Kidney capillary endothelial cell (primary cell): ENCODE data around the gene EIPR1.
"Not testable (repeated sequence)": the region's sequence is repeated elsewhere in the genome, so short reads cannot be mapped to it uniquely, and the experiment has no call there.

Source experiments
- DNase-seq: peaks from one replicate; pipeline ENCODE4 v3.0.0-alpha.2; 2018; ENCODE audit warnings: low spot score

Gene EIPR1

GRCh38 chr2:3192920-3193319 lies 184.7 kb downstream of the EIPR1 start:
- no peak for DNase-seq

DNA sequence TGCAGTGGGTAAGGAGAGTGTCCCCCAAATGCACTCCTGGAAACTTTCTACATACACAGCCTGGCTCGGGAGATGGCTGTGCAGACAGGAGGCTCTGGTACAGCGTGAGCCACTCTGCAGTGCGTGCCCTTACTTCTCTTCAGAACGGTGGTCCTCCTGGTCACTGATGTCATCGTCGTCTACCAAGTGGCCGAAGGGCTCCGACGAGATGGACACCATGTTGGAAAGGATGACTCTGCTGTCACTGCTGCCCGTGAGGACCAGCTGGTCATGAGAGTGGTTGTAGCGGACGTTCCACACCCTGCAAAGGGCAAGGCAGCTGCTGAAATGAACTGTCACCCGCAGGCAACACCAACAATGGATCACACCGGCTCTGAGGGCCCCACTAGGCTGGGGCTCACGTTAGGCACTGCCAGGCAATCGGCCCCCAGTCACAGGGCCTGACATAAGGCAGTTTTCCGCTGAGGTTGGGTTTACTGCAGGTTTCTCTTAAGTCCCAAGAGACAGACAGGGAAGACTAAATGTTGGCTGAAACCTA lies 185.3 kb downstream of the EIPR1 start:
- DNase-seq: no peak

- no peak for DNase-seq
These were observed 187.7 kb downstream of the EIPR1 start for GRCh38 chr2:3189961-3190360.

DNA sequence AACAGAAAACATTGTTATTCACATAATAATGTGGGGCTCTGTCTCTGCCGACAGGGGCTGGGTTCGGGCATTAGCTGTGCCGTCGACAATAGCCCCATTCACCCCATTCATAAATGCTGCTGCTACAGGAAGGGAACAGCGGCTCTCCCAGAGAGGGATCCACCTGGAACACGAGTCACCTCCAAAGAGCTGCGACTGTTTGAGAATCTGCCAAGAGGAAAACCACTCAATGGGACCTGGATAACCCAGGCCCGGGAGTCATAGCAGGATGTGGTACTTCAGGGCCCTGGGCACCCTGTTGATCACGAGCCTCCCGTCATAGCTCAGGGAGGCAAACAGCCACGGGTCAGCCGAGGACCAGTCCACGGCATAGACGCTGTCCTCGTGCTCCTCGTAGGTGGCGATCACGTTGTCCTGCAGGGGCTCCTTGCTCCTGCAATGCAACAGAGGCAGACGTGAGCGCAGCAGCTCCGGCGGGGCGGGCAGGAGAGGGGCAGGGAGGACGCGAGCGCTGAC lies 188.5 kb downstream of the EIPR1 start:
- DNase-seq: no peak

DNA sequence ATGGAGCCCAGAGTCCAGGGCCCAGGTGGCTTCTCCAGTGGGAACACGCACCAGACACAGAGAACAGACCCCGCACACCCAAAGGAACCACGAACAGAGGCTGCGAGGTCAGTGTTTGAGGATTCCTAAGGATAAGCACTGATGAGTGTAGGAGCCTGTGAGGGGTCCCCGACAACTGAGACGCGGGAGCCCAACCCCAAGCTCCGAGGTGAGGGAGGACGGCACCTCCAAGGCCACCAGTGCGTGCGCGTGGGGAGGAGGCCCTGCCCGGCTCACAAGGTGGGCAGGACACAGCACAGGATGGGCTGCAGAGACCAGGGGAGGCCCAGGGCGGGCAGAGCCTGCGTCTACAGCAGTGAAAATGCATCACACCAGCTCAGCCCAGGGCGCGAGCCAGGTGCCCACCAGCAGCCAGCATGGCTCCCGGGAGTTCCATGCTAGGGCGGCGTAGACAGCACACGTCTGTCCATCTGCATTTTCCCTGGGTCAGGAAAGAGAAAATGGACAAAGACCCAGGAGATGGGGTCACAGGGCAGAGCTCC lies 189.1 kb downstream of the EIPR1 start:
- DNase-seq: no peak

DNA sequence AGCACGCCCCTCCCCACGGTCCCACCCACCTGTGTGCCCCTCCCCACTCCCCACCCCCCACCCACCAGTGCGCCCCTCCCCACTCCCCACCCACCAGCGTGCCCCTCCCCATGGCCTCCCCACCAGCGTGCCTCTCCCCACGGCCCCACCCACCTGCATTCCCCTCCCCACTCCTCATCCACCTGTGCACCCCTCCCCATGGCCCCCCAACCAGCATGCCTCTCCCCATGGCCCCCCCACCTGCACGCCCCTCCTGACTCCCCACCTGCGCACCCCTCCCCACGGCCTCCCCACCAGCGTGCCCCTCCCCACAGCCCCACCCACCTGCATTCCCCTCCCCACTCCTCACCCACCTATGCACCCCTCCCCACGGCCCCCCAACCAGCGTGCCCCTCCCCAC lies 190.2 kb downstream of the EIPR1 start:
- no peak for DNase-seq

DNA sequence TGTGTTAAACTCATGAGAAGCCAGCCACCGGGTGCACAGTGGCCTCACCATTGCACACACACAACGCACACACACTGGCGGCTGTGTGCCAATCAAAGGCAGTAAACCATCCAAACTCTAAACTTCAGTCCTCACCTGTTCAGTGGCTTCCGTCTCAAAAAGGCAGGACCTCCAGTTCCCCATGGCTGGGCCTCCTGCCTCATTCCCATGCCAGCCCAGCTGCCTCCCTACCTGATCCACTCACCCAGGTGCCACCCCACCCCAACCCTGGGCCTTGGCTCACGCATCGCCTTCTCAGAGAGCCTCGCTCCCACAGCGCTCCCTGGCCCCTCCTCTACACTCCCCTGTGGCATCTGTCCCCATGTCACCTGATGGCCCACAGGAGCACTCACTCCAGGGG lies 190.9 kb downstream of the EIPR1 start:
- no peak for DNase-seq

GRCh38 chr2:3185910-3186309 lies 191.7 kb downstream of the EIPR1 start:
- no peak for DNase-seq

DNA sequence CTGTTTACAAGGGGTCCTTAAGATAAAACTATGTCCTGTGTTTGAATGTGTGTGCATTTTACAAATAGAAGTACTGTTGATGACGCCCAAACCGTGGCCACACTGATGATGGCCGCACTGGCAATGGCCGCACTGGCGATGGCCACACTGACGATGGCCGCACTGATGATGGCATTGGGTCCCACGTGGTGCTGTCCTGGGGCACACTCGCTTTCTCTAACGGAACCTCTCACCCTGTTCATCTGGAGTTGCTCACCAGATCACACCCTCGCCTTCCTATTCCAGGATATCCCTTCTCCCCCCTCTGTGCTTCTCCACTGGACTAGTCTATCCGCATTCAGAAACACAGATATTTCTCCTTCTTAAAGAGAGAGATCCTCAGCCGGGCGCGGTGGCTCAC lies 192.4 kb downstream of the EIPR1 start:
- DNase-seq: no peak

DNA sequence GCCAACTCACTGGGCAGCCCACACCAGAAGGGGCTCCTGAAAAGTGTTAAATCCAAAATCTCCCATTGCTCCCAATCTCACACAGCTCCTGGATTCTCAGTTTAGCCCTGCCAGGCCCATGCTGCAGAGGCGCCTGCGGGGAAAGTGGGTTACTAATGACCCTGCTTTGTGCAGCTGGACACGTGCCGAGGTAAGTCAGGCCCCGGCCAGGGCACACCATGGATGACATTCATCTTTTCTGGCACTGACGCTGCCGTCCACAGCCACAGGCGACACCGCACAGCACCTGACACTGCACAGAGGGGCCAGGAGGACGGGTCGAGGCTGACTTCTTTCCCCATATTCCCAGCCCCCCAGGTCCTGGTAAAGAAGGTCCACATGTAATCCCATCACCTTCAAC lies 193.5 kb downstream of the EIPR1 start:
- DNase-seq: no peak

DNA sequence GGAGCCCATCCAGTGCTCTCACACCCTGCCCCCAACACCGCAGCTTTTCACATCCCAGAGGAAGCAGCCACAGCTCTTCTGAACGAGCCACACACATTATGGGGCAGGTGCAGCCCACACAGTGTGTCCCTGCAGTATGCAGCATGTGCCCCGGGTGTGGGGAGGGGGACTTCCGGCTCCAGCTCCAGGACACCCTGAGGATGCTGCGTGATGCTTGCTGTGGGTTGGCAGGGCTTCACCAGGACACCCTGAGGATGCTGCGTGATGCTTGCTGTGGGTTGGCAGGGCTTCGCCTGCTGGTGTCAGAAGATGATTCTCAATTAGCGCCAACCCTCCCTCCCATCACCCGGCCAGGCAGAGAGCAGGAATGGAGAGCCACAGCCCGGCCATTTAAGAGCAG lies 193.9 kb downstream of the EIPR1 start:
- no peak for DNase-seq

DNA sequence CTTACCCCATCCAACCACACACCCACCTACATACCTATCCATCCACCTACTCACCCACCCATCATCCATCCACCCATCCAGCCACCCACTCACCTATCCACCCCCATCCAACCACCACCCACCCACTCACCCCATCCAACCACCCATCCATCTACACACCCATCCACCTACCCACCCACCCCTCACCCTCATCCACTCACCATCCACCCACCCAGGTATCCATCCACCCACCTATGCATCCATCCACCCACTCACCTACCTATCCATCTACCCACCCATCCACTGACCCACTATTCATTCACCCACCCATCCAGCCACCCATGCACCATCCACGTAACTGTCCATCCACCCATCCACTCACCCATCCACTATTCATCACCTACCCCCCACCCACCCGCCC lies 194.8 kb downstream of the EIPR1 start:
- no peak for DNase-seq

GRCh38 chr2:3181416-3182010 lies 196.1 kb downstream of the EIPR1 start:
- DNase-seq: no peak

- DNase-seq: not testable (repeated sequence)
These were observed 196.8 kb downstream of the EIPR1 start for GRCh38 chr2:3180909-3181221.

DNA sequence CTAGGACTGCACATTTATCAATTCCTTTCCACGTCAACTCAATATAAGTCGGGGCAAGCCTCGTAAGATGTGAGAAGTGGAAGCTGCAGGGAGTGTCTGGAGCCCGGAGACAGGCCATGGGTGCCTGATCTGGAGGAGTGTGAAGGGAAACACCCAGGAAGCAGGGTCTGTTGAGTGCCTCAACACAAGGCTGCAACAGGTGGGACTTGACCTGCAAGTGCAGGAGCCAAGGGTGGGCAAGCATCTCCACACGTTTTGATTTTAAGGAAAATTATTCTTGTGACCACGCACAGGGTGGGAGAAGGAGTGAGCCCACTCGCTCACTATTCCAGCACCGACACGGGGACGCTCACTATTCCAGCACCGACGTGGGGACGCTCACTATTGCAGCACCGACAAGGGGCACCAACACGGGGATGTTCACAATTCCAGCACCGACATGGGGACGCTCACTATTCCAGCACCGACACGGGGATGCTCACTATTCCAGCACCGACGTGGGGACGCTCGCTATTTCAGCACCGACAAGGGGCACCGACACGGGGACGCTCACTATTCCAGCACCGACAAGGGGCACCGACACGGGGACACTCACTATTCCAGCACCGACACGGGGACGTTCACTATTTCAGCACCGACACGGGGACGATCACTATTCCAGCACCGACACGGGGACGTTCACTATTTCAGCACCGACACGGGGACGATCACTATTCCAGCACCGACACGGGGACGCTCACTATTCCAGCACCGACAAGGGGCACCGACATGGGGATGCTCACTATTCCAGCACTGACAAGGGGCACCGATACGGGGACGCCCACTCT lies 197.3 kb downstream of the EIPR1 start:
- DNase-seq: no peak

DNA sequence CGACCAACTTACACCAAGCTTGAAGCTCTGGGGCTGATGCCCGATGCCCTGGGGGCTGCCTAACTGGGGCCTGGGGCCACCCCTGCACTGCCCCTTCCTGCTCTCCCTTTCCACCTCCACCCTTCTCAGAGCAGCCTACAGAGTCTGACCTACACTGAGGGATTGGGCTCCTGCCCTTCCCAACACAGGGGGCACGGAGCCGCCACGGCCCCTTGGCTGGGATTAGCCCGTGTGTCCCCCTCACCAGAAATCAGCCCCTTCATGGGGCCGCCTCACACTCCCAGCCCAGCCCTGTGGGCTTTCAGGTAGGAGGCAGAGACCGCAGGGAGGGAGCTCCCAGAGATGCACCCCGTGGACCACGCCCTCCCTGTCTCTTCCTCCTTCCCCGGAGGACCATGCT lies 198.0 kb downstream of the EIPR1 start:
- DNase-seq: no peak

- DNase-seq: no peak
These were observed 198.4 kb downstream of the EIPR1 start for GRCh38 chr2:3179208-3179607.

DNA sequence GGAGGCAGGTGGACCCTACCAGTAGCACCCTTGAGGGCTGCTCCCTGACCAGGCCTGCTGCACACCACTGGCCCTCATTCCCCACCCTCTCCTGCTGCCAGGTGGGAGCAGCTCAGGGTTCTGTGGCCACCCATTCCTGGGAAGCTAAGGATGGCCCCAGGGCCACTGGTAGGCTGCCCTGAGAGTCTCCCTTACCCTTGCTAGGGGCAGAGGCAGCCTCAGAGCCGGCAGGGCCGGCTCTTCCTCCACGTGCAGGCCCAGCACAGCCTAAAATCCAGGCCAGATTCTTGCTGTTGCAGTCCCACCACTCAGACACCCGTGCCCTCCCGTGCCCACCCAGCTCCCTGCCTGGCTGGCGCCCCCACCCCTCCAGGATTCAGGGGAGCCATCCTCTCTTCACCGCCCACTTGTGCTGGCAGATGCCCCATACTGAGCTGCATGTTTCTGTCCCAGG lies 199.0 kb downstream of the EIPR1 start:
- DNase-seq: no peak

GRCh38 chr2:3177891-3178577 lies 199.6 kb downstream of the EIPR1 start:
- no peak for DNase-seq

DNA sequence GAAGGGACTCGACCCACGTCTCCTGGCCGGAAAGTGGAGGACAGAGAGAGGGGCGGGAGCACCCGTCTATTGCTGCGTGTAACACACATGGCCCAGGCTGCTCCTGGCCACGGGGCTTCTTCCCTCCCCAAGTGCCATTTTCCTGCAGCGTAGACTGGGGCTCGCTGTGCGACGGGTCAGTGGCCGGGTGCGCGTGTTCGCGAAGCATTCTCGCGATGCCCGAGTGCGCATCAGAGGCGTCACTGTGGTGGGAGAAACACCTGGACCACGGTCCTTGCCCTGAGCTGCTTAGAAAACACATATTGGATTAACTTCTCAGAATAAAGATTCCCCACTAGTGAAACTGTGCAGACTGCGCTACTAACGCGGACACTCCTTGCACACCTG lies 200.8 kb downstream of the EIPR1 start:
- no peak for DNase-seq

GRCh38 chr2:3176071-3176868 lies 201.3 kb downstream of the EIPR1 start:
- DNase-seq: no peak

DNA sequence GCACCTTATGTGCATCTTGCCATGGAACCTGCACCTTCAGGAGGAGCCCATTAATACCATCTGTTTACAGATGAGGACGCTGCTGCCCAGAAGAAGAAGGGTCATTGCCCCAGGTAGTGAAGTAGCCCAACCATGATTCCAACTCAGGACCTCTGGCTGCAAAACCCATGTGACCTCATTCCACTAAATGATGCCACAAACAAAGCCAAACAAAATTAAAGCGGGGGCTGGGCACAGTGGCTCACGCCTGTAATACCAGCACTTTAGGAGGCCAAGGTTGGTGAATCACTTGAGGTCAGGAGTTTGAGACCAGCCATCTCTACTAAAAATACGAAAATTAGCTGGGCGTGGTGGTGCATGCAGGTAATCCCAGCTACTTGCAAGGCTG lies 202.1 kb downstream of the EIPR1 start:
- DNase-seq: no peak
